GM12873 (cell line): ENCODE results near the gene DDX24.

Experiments
- CTCF ChIP-seq: IDR thresholded peaks from 2 replicates; pipeline ENCODE4 v1.5.1; 2012; ENCODE audit warnings: low read depth, mild to moderate bottlenecking, moderate library complexity, low read length, control low read depth; ENCODE audit not compliant: insufficient read depth; ENCODE audit errors: missing control alignments

Gene DDX24

DNA sequence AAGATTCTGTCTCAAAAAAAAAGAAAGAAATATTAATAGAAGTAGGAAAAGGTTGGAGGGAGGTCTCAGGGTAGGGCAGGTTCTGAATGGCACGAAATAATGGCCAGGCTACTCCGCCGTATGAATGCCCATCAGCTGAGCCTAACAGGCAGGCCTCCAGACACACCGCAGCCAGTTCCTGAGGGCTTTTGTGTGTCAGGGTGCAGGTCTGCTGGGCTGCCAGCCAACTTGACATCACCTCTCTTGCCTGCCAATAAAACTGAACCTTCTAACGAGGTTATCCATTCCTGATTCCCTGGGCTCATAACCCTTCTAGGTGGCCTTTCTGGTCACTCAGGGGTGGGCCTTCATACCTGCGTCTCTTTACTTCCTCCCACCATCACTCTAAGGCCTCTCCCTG, 32.5 kb upstream of the DDX24 start:
- TF ChIP-seq CTCF: no peak

- TF ChIP-seq CTCF: no peak
These were observed 32.1 kb upstream of the DDX24 start for GRCh38 chr14:94113073-94113472.

GRCh38 chr14:94112513-94113063, 31.6 kb upstream of the DDX24 start:
- TF ChIP-seq CTCF: no peak

- no peak for TF ChIP-seq CTCF
These were observed 30.5 kb upstream of the DDX24 start for GRCh38 chr14:94111276-94112095.

GRCh38 chr14:94110552-94111181, 29.7 kb upstream of the DDX24 start, which contains the start of gene IFI27:
IFI27 (plus strand) TSS chr14:94110736.
- TF ChIP-seq CTCF: no peak

DNA sequence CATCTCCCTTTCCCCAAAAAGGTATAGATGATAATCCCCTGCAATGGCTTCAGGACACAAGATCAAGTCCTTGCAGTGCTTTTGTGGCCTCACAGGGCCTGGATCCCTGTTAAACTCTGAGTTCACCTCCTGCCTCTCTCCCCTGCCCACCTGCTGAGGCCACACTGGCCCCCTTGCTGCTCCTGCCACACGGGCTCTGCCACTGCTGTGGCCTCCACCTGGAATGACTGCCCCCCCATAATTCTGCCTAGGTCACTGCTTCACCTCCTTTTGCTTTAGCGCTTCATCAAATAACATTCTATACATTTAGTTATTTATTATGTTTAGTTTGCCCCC, 28.9 kb upstream of the DDX24 start:
- TF ChIP-seq CTCF: no peak

DNA sequence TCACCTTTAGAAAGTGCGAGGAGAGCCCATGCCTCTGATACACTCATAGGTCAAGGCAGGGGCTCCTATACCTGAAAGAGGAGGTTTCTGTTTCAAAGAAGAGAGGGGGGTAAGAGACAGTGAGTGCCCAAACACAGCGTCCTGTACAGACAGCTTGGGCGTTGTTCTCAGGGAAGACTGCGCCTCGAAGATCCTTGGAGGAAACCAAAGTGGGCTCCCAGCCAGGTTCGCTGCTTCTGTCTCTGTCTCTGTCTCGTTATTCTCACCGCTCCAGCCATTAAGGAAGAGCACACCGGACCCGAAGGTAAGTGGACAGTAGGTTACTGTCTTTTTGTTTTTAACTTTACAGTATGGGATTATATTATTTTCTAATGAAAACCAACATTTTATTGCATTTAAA, 23.7 kb upstream of the DDX24 start:
- no peak for TF ChIP-seq CTCF
